ENCODE measurements around the gene THPO. TPM values are rescaled to one million over a fixed set of nuclear protein-coding genes. Genes with fewer than 3 reads are reported as not detected.

The THPO gene
- total RNA-seq, 2 donors from 2014 or later, result 1.1 TPM; not detected in 1

- no peaks in the 10 kb centered on the region for H3K27me3 ChIP-seq (replicated peaks; ENCODE audit: insufficient read depth)
- H3K4me3 ChIP-seq, result no peak overlapping the region
- H3K9me3 ChIP-seq, result no peaks in the 10 kb centered on the region
- no peaks in the 10 kb centered on the region for H3K36me3 ChIP-seq
- no peak for ATAC-seq (ENCODE audit: insufficient number of reproducible peaks, low FRiP score, low read depth)
- H3K4me1 ChIP-seq (ENCODE audit: control insufficient read depth in 1 of 2, low read depth in 2 of 2), result no peaks in the 10 kb centered on the region
- no peak for DNase-seq (ENCODE audit: low spot score)
- no peak overlapping the region for H3K27ac ChIP-seq
- no peak for TF ChIP-seq CTCF (IDR thresholded peaks at IDR 0.05)
Measured at GRCh38 chr3:184415203-184415490, 37.1 kb upstream of the THPO start.

- Histone ChIP-seq H3K27me3 (replicated peaks; ENCODE audit: insufficient read depth) (no peaks in the 10 kb centered on the region), H3K4me3 (no peak overlapping the region), H3K9me3 (no peaks in the 10 kb centered on the region), H3K27ac (no peak overlapping the region), H3K4me1 (ENCODE audit: control insufficient read depth in 1 of 2, low read depth in 2 of 2) (no peaks in the 10 kb centered on the region), H3K36me3 (no peaks in the 10 kb centered on the region)
- no peak for TF ChIP-seq CTCF (IDR thresholded peaks at IDR 0.05)
- ATAC-seq (ENCODE audit: insufficient number of reproducible peaks, low FRiP score, low read depth) (no peak), DNase-seq (ENCODE audit: low spot score) (no peak)
Measured at GRCh38 chr3:184414418-184415202, 36.6 kb upstream of the THPO start.

GRCh38 chr3:184409946-184410500, 32.0 kb upstream of the THPO start:
- DNase-seq (ENCODE audit: low spot score) (no peak), ATAC-seq (ENCODE audit: insufficient number of reproducible peaks, low FRiP score, low read depth) (no peak)
- no peak overlapping the region for H3K27ac ChIP-seq

GRCh38 chr3:184409331-184409926, 31.4 kb upstream of the THPO start:
- H3K9me3 ChIP-seq, result no peaks in the 10 kb centered on the region
- DNase-seq (ENCODE audit: low spot score) (no peak), ATAC-seq (ENCODE audit: insufficient number of reproducible peaks, low FRiP score, low read depth) (no peak)
- H3K27me3 ChIP-seq (replicated peaks; ENCODE audit: insufficient read depth), result no peaks in the 10 kb centered on the region
- TF ChIP-seq CTCF (IDR thresholded peaks at IDR 0.05), result no peak
- no peak overlapping the region for H3K4me3 ChIP-seq
- H3K36me3 ChIP-seq, result no peaks in the 10 kb centered on the region
- no peak overlapping the region for H3K27ac ChIP-seq
- no peaks in the 10 kb centered on the region for H3K4me1 ChIP-seq (ENCODE audit: control insufficient read depth in 1 of 2, low read depth in 2 of 2)

More at GRCh38 chr3:184409946-184410500, 32.0 kb upstream of the THPO start:
- TF ChIP-seq CTCF (IDR thresholded peaks at IDR 0.05), result no peak
- no peaks in the 10 kb centered on the region for H3K36me3 ChIP-seq
- H3K9me3 ChIP-seq, result no peaks in the 10 kb centered on the region
- H3K27me3 ChIP-seq (replicated peaks; ENCODE audit: insufficient read depth), result no peaks in the 10 kb centered on the region
- H3K4me3 ChIP-seq, result no peak overlapping the region
- no peaks in the 10 kb centered on the region for H3K4me1 ChIP-seq (ENCODE audit: control insufficient read depth in 1 of 2, low read depth in 2 of 2)

Measured in thoracic aorta (tissue), 2 donors.